ENCODE results near the gene MKLN1. TPM values are rescaled to one million over a fixed set of nuclear protein-coding genes. Genes with fewer than 3 reads are reported as not detected.
A peak's percentile ranks its signal among the peaks of the same experiment; 100 is the strongest.
"Not testable (repeated sequence)": the region's sequence is repeated elsewhere in the genome, so short reads cannot be mapped to it uniquely, and the experiment has no call there.

The MKLN1 gene
- total and polyA plus RNA-seq, 5 experiments from 2014 or later, result 17.0 to 66.1 (median 20.2) TPM

GRCh38 chr7:131425992-131426391, 98.3 kb downstream of the MKLN1 start:
- Mint-ChIP-seq H3K4me1 (peaks cover 5 to 20% (median 9%) of the 10 kb centered on the region in 4 donors), H3K27ac (no peak overlapping the region), H3K36me3 (peaks cover 5 to 49% (median 12%) of the 10 kb centered on the region in 3 donors), H3K4me3 (no peak overlapping the region), H3K9me3 (no peaks in the 10 kb centered on the region), H3K27me3 (no peaks in the 10 kb centered on the region)
- no peak for DNase-seq
- POLR2A ChIA-PET, result no interaction called here
- no peak for ATAC-seq

- H3K36me3 Mint-ChIP-seq, result peaks cover 5 to 74% (median 30%) of the 10 kb centered on the region in 3 donors
- POLR2A ChIA-PET, H3K9me3 Mint-ChIP-seq, H3K4me3 Mint-ChIP-seq, H3K4me1 Mint-ChIP-seq, H3K27ac Mint-ChIP-seq, DNase-seq, ATAC-seq, H3K27me3 Mint-ChIP-seq: not testable (repeated sequence)
Observed at GRCh38 chr7:131430826-131431225, 103.2 kb downstream of the MKLN1 start.

GRCh38 chr7:131431289-131431688, 103.6 kb downstream of the MKLN1 start:
- Mint-ChIP-seq H3K27me3 (no peaks in the 10 kb centered on the region), H3K4me3 (no peak overlapping the region), H3K4me1 (peaks cover 5 to 9% (median 7%) of the 10 kb centered on the region in 4 donors), H3K9me3 (no peaks in the 10 kb centered on the region), H3K36me3 (peaks cover 5 to 77% (median 32%) of the 10 kb centered on the region in 3 donors), H3K27ac (no peak overlapping the region)
- ATAC-seq (no peak), DNase-seq (no peak)
- POLR2A ChIA-PET, result no interaction called here

- DNase-seq (no peak), ATAC-seq (no peak)
- no peaks in the 10 kb centered on the region for H3K9me3 Mint-ChIP-seq
- H3K4me1 Mint-ChIP-seq, result peaks cover 6 to 9% (median 7%) of the 10 kb centered on the region in 4 donors
- peaks cover 5 to 79% (median 33%) of the 10 kb centered on the region in 3 donors for H3K36me3 Mint-ChIP-seq
- H3K27ac Mint-ChIP-seq, result no peak overlapping the region
- no peak overlapping the region for H3K4me3 Mint-ChIP-seq
- no peaks in the 10 kb centered on the region for H3K27me3 Mint-ChIP-seq
- POLR2A ChIA-PET, result no interaction called here
Observed at GRCh38 chr7:131431756-131432155, 104.1 kb downstream of the MKLN1 start.

GRCh38 chr7:131436384-131436783, 108.7 kb downstream of the MKLN1 start:
- Mint-ChIP-seq H3K27me3 (no peaks in the 10 kb centered on the region), H3K4me3 (no peak overlapping the region), H3K4me1 (peaks cover 3 to 10% (median 7%) of the 10 kb centered on the region in 4 donors), H3K36me3 (peaks cover 19 to 83% (median 49%) of the 10 kb centered on the region in 3 donors), H3K27ac (no peak overlapping the region), H3K9me3 (peaks cover 0 to 3% (median 0%) of the 10 kb centered on the region in 9 donors)
- POLR2A ChIA-PET, result no interaction called here
- DNase-seq (no peak), ATAC-seq (no peak)

- H3K9me3 Mint-ChIP-seq, result peaks cover 0 to 3% (median 0%) of the 10 kb centered on the region in 9 donors
- H3K27me3 Mint-ChIP-seq, result no peaks in the 10 kb centered on the region
- POLR2A ChIA-PET, result interaction anchor here (0.6 kb wide), 1 partner anchor 1296 kb away, joined by 3 read pairs; no protein-coding TSS in a partner anchor
- ATAC-seq (no peak), DNase-seq (no peak)
- H3K4me1 Mint-ChIP-seq, result peaks cover 3 to 7% (median 3%) of the 10 kb centered on the region in 4 donors
- no peak overlapping the region for H3K27ac Mint-ChIP-seq
- no peak overlapping the region for H3K4me3 Mint-ChIP-seq
- H3K36me3 Mint-ChIP-seq, result peaks cover 19 to 86% (median 38%) of the 10 kb centered on the region in 3 donors
Observed at GRCh38 chr7:131438969-131439368, 111.3 kb downstream of the MKLN1 start.

GRCh38 chr7:131443496-131443895, 115.8 kb downstream of the MKLN1 start:
- H3K27me3 Mint-ChIP-seq, result no peaks in the 10 kb centered on the region
- H3K9me3 Mint-ChIP-seq, result peaks cover 0 to 3% (median 0%) of the 10 kb centered on the region in 9 donors

GRCh38 chr7:131444683-131445082, 117.0 kb downstream of the MKLN1 start:
- Mint-ChIP-seq H3K4me1 (peaks cover 0 to 9% (median 4%) of the 10 kb centered on the region in 4 donors), H3K27ac (no peak overlapping the region), H3K4me3 (no peak overlapping the region), H3K27me3 (no peaks in the 10 kb centered on the region), H3K9me3 (peaks cover 0 to 3% (median 0%) of the 10 kb centered on the region in 9 donors), H3K36me3 (peaks cover 12 to 90% (median 29%) of the 10 kb centered on the region in 3 donors)
- DNase-seq (no peak), ATAC-seq (no peak)
- POLR2A ChIA-PET, result no interaction called here

More at GRCh38 chr7:131443496-131443895, 115.8 kb downstream of the MKLN1 start:
- Mint-ChIP-seq H3K4me1 (peaks cover 0 to 5% (median 1%) of the 10 kb centered on the region in 4 donors), H3K36me3 (peaks cover 9 to 87% (median 31%) of the 10 kb centered on the region in 3 donors), H3K4me3 (no peak overlapping the region), H3K27ac (no peak overlapping the region)
- POLR2A ChIA-PET, result no interaction called here
- no peak for DNase-seq
- ATAC-seq, result no peak

GRCh38 chr7:131449373-131449902, 121.8 kb downstream of the MKLN1 start:
- Mint-ChIP-seq H3K9me3 (no peaks in the 10 kb centered on the region), H3K27ac (no peak overlapping the region), H3K27me3 (no peaks in the 10 kb centered on the region), H3K4me3 (no peak overlapping the region), H3K4me1 (peaks cover 0 to 9% (median 2%) of the 10 kb centered on the region in 4 donors), H3K36me3 (peaks cover 3 to 71% (median 16%) of the 10 kb centered on the region in 3 donors)
- POLR2A ChIA-PET, result no interaction called here
- DNase-seq (no peak), ATAC-seq (no peak)

- H3K27ac Mint-ChIP-seq, result no peak overlapping the region
- H3K4me1 Mint-ChIP-seq, result peaks cover 0 to 8% (median 4%) of the 10 kb centered on the region in 4 donors
- ATAC-seq (no peak), DNase-seq (no peak)
- H3K4me3 Mint-ChIP-seq, result no peak overlapping the region
- POLR2A ChIA-PET, result no interaction called here
- H3K27me3 Mint-ChIP-seq, result no peaks in the 10 kb centered on the region
- H3K9me3 Mint-ChIP-seq, result no peaks in the 10 kb centered on the region
- H3K36me3 Mint-ChIP-seq, result peaks cover 8 to 63% (median 27%) of the 10 kb centered on the region in 3 donors
Observed at GRCh38 chr7:131454498-131454897, 126.8 kb downstream of the MKLN1 start.

- POLR2A ChIA-PET, result no interaction called here
- Mint-ChIP-seq H3K27me3 (no peaks in the 10 kb centered on the region), H3K27ac (no peak overlapping the region), H3K4me3 (no peak overlapping the region), H3K36me3 (peaks cover 8 to 62% (median 27%) of the 10 kb centered on the region in 3 donors), H3K9me3 (no peaks in the 10 kb centered on the region), H3K4me1 (peaks cover 0 to 8% (median 3%) of the 10 kb centered on the region in 4 donors)
- no peak for DNase-seq
- ATAC-seq, result no peak
Observed at GRCh38 chr7:131455001-131455400, 127.3 kb downstream of the MKLN1 start.

- Mint-ChIP-seq H3K27ac (peak overlapping the region in 1 of 10 donors; percentile 20), H3K4me3 (no peak overlapping the region), H3K9me3 (no peaks in the 10 kb centered on the region), H3K4me1 (peaks cover 0 to 8% (median 2%) of the 10 kb centered on the region in 4 donors), H3K27me3 (no peaks in the 10 kb centered on the region), H3K36me3 (peaks cover 8 to 62% (median 28%) of the 10 kb centered on the region in 3 donors)
- DNase-seq (no peak), ATAC-seq (no peak)
- POLR2A ChIA-PET, result no interaction called here
Observed at GRCh38 chr7:131455546-131455945, 127.9 kb downstream of the MKLN1 start.

GRCh38 chr7:131456338-131456737, 128.7 kb downstream of the MKLN1 start:
- Mint-ChIP-seq H3K27ac (no peak overlapping the region), H3K36me3 (peaks cover 8 to 64% (median 28%) of the 10 kb centered on the region in 3 donors), H3K9me3 (no peaks in the 10 kb centered on the region), H3K4me3 (no peak overlapping the region), H3K27me3 (no peaks in the 10 kb centered on the region), H3K4me1 (peaks cover 0 to 8% (median 2%) of the 10 kb centered on the region in 4 donors)
- ATAC-seq (no peak), DNase-seq (no peak)
- POLR2A ChIA-PET, result no interaction called here

- ATAC-seq, result no peak
- H3K4me3 Mint-ChIP-seq, result no peak overlapping the region
- no peak for DNase-seq
- H3K4me1 Mint-ChIP-seq, result peaks cover 0 to 8% (median 2%) of the 10 kb centered on the region in 4 donors
- peaks cover 12 to 74% (median 34%) of the 10 kb centered on the region in 3 donors for H3K36me3 Mint-ChIP-seq
- peak overlapping the region in 2 of 10 donors; percentile 22 to 70 for H3K27ac Mint-ChIP-seq
- no peaks in the 10 kb centered on the region for H3K9me3 Mint-ChIP-seq
- POLR2A ChIA-PET, result no interaction called here
- H3K27me3 Mint-ChIP-seq, result no peaks in the 10 kb centered on the region
Observed at GRCh38 chr7:131459256-131459655, 131.6 kb downstream of the MKLN1 start.

Data from naive thymus-derived CD8-positive, alpha-beta T cell (primary cell).